GM19240 (cell line): ENCODE measurements around the gene HAT1.
"Not testable (repeated sequence)": the region's sequence is repeated elsewhere in the genome, so short reads cannot be mapped to it uniquely, and the experiment has no call there.

Experiments
- DNase-seq: peaks from one replicate; pipeline ENCODE4 v3.0.0; 2011; ENCODE audit warnings: low spot score; ENCODE audit not compliant: insufficient read length

Gene HAT1, protein sequence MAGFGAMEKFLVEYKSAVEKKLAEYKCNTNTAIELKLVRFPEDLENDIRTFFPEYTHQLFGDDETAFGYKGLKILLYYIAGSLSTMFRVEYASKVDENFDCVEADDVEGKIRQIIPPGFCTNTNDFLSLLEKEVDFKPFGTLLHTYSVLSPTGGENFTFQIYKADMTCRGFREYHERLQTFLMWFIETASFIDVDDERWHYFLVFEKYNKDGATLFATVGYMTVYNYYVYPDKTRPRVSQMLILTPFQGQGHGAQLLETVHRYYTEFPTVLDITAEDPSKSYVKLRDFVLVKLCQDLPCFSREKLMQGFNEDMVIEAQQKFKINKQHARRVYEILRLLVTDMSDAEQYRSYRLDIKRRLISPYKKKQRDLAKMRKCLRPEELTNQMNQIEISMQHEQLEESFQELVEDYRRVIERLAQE

GRCh38 chr2:171922230-171923022, at the start of gene HAT1:
Gene HAT1 (plus strand): TSS chr2:171922461. CDS start chr2:171922501, 40 bp downstream.
- peak; percentile 88 for DNase-seq

DNA sequence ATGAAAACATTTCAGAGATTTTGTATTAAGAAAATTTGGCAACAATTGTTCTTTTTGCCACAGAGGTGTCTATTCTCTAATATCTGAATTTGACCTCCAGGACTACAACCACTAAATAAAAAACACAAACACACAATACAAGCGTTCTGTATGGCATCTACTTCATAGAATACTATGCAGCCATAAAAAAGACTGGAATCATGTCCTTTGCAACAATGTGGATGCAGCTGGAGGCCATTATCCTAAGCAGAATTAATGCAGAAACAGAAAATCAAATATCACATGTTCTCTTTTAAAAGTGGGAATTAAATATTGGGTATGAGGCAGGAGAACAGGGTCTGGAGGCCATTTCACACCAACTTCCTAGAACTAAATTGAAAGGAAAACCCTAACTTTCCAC, 47.7 kb upstream of the HAT1 start:
- no peak for DNase-seq

GRCh38 chr2:171874963-171875362, 47.3 kb upstream of the HAT1 start:
- no peak for DNase-seq

DNA sequence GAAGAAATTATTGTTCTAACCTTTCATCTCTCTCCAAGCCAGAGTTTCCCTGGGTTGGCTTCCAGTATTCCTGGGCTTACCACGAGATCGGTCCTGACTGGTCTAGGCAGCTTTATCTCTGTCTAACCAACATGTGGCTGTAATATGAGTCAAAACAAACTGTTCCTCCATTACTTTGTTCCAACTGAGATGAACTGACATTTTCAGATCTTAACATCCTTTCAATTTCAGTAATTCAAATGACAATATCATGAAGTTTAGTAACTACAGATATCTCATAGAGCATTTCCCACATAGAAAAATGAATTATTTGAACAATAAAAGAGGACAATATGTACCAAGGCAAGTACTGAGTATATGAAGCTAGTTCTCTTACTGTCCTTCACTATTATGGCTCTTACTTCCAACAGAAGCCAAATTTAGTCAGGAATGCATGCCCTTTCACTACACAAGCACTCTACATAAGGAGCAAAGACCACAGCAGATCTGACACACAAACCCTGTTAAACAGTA, 43.7 kb upstream of the HAT1 start:
- no peak for DNase-seq

DNA sequence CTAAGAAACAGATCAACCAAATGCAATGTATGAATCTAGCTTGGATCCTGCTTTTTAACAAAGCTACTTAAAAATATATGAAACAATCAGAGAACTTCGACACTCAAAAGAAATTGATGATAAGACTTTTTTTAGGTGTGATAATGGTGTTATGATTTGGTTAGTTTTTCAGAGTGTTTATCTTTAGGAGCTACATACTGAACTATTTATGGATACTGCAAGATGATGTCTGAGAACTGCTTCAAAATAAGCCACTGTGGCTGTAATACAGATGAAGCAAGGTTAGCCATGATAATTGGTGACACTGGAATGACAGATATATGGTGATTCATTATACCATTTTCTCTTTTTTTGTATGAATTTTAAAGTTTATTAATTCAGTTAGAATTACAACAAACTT, 42.4 kb upstream of the HAT1 start:
- DNase-seq, result no peak

- no peak for DNase-seq
These were observed 41.5 kb upstream of the HAT1 start for GRCh38 chr2:171880774-171881173.

- no peak for DNase-seq
These were observed 40.0 kb upstream of the HAT1 start for GRCh38 chr2:171882089-171882769.

GRCh38 chr2:171883275-171883893, 38.9 kb upstream of the HAT1 start:
- DNase-seq, result no peak

DNA sequence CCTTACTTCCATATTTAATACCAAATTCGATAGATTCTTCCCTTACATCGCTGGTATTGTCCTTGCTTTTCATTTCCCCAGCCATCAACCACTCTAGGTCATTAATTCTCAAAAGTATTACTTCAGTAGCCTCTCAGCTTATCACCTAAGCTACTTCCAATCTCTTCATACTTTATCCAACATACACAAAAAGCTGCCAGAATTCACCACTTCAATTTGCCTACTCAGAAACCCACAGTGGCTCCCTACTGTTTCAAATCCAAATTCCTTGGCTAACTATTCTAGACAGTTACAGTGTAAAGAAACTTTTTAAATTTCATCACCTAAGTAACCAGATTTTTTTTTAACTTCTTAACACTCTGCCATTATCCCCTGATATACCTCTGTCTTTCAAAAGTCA, 32.9 kb upstream of the HAT1 start:
- no peak for DNase-seq

DNA sequence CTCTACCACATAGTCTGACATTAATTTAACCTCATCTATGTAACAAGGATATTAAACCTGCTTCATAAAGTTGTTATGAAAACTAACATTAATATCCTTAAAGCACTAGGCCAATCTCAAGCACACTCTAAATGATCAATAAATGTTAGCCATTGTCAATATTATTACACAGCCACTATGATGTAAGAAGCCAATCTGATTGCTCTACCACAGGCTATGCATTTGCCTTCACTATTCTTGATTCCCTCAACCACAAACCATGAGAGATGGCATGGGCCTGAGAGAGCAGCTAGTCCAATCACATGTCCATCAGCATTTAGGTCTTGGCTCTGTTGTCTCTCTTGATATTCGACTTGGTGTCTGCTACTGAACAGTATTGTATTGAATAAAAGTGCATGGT, 32.5 kb upstream of the HAT1 start:
- DNase-seq, result no peak

DNA sequence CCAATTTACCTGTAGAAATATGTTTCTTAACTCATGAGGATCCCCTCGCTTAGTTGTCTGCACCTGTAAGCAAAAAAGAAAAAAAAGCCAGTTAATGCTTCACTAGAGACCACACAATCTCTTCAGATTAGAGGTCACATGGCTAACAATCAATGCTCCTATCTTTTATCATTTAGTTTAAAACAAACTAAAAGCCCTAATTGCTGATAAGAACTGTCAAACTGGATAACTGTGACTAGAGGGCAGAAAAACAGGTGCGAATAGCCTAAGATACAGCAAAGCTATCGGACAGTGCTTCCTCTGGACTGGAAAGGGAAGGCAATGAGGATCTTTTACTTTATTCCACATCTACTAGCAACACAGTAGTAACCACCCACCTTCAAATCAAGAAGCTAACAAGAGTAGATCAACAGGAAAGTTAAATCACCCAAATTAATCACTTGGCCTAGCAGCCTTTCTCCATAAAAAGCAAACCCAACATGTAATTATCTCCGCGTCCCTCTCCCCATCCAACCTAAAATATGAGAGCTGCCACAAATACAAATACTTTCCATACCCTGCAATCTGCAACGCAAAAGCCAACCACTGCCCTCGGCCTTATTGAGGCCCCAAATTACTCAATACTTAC, 29.0 kb upstream of the HAT1 start:
- DNase-seq, result no peak

GRCh38 chr2:171893824-171894611, 28.2 kb upstream of the HAT1 start, which contains the start of gene SLC25A12:
Gene SLC25A12 (minus strand): TSS chr2:171894244. CDS start chr2:171894214, 30 bp downstream.
- DNase-seq, result peak; percentile 90

GRCh38 chr2:171894612-171894947, 27.7 kb upstream of the HAT1 start:
- DNase-seq, result no peak

GRCh38 chr2:171895786-171896185, 26.5 kb upstream of the HAT1 start:
- DNase-seq, result no peak

DNA sequence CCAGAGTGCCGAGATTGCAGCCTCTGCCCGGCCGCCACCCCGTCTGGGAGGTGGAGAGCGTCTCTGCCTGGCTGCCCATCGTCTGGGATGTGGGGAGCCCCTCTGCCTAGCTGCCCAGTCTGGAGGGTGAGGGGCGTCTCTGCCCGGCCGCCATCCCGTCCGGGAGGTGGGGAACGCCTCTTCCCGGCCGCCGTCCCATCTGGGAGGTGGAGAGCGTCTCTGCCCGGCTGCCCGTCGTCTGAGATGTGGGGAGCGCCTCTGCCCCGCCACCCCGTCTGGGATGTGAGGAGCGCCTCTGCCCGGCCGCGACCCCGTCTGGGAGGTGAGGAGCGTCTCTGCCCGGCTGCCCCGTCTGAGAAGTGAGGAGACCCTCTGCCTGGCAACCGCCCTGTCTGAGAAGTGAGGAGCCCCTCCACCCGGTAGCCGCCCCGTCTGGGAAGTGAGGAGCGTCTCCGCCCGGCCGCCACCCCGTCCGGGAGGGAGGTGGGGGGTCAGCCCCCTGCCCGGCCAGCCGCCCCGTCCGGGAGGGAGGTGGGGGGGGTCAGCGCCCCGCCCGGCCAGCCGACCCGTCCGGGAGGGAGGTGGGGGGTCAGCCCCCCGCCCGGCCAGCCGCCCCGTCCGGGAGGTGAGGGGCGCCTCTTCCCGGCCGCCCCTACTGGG, 22.5 kb upstream of the HAT1 start:
- DNase-seq, result not testable (repeated sequence)

- no peak for DNase-seq
These were observed 19.3 kb upstream of the HAT1 start for GRCh38 chr2:171902840-171903420.

DNA sequence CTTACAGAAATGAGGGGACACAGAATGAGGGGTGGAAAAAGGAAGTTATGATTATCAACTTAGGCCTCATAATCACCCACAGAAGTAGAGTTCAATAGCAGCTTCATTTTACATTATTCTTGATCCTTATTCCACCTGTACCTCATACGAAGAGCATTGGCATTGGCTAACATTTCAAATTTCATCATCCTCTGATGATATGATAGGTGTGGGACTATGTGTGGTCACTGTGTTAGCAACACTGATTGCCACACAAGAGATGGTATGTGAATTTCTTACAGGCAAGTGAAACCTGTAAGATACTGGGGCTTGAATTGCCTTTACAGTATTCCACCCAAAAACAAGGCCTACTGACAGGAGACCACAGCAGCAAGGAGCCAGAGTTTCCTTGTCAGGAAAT, 14.0 kb upstream of the HAT1 start:
- DNase-seq, result no peak

DNA sequence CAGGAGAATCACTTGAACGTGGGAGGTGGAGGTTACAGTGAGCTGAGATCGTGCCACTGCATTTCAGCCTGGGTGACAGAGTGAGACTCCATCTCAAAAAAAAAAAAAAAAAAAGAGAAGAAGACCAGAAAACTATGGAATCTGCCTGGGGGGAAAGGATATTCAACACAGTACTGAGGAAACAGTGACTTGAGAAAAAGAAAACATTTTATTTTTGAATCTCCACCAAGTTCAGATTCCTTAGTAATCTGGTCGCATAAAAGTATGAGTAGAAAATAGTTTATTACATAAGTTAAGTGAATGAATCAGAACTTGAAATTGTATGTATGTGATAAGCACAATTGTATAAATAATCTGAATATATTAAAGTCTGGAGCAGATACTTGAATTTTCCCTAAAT, 13.0 kb upstream of the HAT1 start:
- no peak for DNase-seq

DNA sequence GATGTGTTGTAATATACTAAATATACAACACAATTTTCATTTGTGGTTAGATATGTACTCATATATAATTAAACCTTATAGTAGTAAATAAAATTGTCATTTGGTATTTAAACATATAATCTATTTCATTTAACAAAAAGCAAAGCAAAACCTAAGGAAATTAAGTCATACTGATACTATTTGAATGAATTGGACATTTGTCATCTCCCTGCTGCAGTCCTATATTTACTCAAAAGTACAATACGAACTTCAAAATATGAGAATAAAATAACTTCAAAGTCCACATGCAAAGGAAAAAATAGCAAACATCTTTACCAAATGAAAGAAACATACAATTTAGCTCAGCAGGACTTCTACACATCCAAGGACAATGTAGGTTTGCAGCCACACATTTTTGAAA, 11.8 kb upstream of the HAT1 start:
- no peak for DNase-seq
